IMR-90 (cell line): ENCODE data around the gene RRP15. TPM values are rescaled to one million over a fixed set of nuclear protein-coding genes. Genes with fewer than 3 reads are reported as not detected.

Source experiments
- ATAC-seq: fragments of 200-7000 bp; cut with Tn5 transposase; 2 replicates; pipeline ENCODE4 v1.9.1; 2020; ENCODE audit warnings: low read depth, mild to moderate bottlenecking, moderate library complexity
- BruUV-seq: library from RNA; stranded (reverse); fragments of 400-500 nt; replicated peaks from 2 replicates; lab custom pipeline; 2021; lab: Mats Ljungman, UMichigan
- CTCF ChIA-PET: fragments of 300-600 bp; formaldehyde crosslinking; extraction: SDS; loops from one replicate; lab custom pipeline; 2021; ENCODE audit warnings: antibody characterized with exemption; lab: Yijun Ruan, JAX
- POLR2A ChIA-PET: fragments of 300-600 bp; sonication (Branson Sonifier 250); formaldehyde crosslinking; loops from one replicate; lab custom pipeline; 2022; ENCODE audit warnings: antibody characterized with exemption; ENCODE audit not compliant: unreplicated experiment; lab: Charles Lee
- DNase-seq: peaks from one replicate; pipeline ENCODE4 v3.0.0; 2013
- H2AFZ ChIP-seq: replicated peaks from 2 replicates; pipeline ENCODE3; 2013; ENCODE audit warnings: low read length, mild to moderate bottlenecking; ENCODE audit not compliant: poor library complexity
- H2AK5ac ChIP-seq: 2 replicates; pipeline ENCODE4 v1.6.1; 2013; ENCODE audit warnings: low read depth, low read length, inconsistent platforms
- H2AK9ac ChIP-seq: replicated peaks from 2 replicates; pipeline ENCODE3; 2013; ENCODE audit warnings: mild to moderate bottlenecking, low read depth, low read length, moderate library complexity; ENCODE audit not compliant: poor library complexity
- H2BK120ac ChIP-seq: 2 replicates; pipeline ENCODE4 v1.6.1; 2013; ENCODE audit warnings: low read depth, low read length, inconsistent platforms
- H2BK15ac ChIP-seq: 3 replicates; pipeline ENCODE4 v1.6.1; 2013; ENCODE audit warnings: low read depth, low read length, inconsistent platforms
- H2BK20ac ChIP-seq: 2 replicates; pipeline ENCODE4 v1.6.1; 2013; ENCODE audit warnings: low read depth, mild to moderate bottlenecking, inconsistent platforms, low read length, moderate library complexity
- H2BK5ac ChIP-seq: 2 replicates; pipeline ENCODE4 v1.6.1; 2013; ENCODE audit warnings: mild to moderate bottlenecking, low read depth, low read length, inconsistent platforms; ENCODE audit not compliant: poor library complexity, severe bottlenecking
- H3K14ac ChIP-seq: replicated peaks from 2 replicates; pipeline ENCODE4 v1.6.1; 2013; ENCODE audit warnings: low read depth, low read length, inconsistent platforms
- H3K18ac ChIP-seq: 2 replicates; pipeline ENCODE4 v1.6.1; 2013; ENCODE audit warnings: low read depth, low read length, control low read depth
- H3K23ac ChIP-seq: 2 replicates; pipeline ENCODE4 v1.6.1; 2013; ENCODE audit warnings: low read depth, low read length, inconsistent platforms
- H3K27ac ChIP-seq: 2 replicates; pipeline ENCODE4 v1.5.1; 2013; ENCODE audit warnings: mild to moderate bottlenecking, control low read depth, low read length; ENCODE audit not compliant: insufficient read depth
- H3K27me3 ChIP-seq: 2 replicates; pipeline ENCODE4 v1.6.1; 2013; ENCODE audit warnings: low read length; ENCODE audit not compliant: control insufficient read depth, insufficient read depth
- H3K36me3 ChIP-seq: 2 replicates; pipeline ENCODE4 v1.6.1; 2013; ENCODE audit warnings: low read length, mixed read lengths; ENCODE audit not compliant: control insufficient read depth, insufficient read depth
- H3K4ac ChIP-seq: 2 replicates; pipeline ENCODE4 v1.6.1; 2013; ENCODE audit warnings: low read depth, low read length, inconsistent platforms
- H3K4me1 ChIP-seq: 2 replicates; pipeline ENCODE4 v1.6.1; 2013; ENCODE audit warnings: low read length, mixed read lengths; ENCODE audit not compliant: control insufficient read depth, insufficient read depth
- H3K4me2 ChIP-seq: 2 replicates; pipeline ENCODE4 v1.6.1; 2013; ENCODE audit warnings: low read depth, mild to moderate bottlenecking, control low read depth, low read length, moderate library complexity
- H3K4me3 ChIP-seq: 2 replicates; pipeline ENCODE4 v1.5.1; 2013; ENCODE audit warnings: low read depth, mild to moderate bottlenecking, control low read depth, low read length, moderate library complexity; ENCODE audit not compliant: insufficient read depth
- H3K56ac ChIP-seq: 2 replicates; pipeline ENCODE4 v1.6.1; 2013; ENCODE audit warnings: low read length, inconsistent platforms; ENCODE audit not compliant: insufficient read depth; ENCODE audit errors: extremely low read depth
- H3K79me1 ChIP-seq, 2 experiments: 2 replicates each; pipeline ENCODE4 v1.6.1; 2013; ENCODE audit warnings: low read length in 2 of 2, inconsistent platforms in 1 of 2, low read depth in 1 of 2
- H3K9ac ChIP-seq: 2 replicates; pipeline ENCODE4 v1.6.1; 2013; ENCODE audit warnings: low read depth, low read length, control low read depth
- H3K9me1 ChIP-seq: 2 replicates; pipeline ENCODE4 v1.6.1; 2013; ENCODE audit warnings: low read length, inconsistent platforms; ENCODE audit not compliant: insufficient read depth
- H3K9me3 ChIP-seq: 2 replicates; pipeline ENCODE4 v1.6.1; 2013; ENCODE audit warnings: low read length; ENCODE audit not compliant: control insufficient read depth, insufficient read depth
- H4K20me1 ChIP-seq: 2 replicates; pipeline ENCODE4 v1.6.1; 2013; ENCODE audit warnings: low read length, inconsistent platforms; ENCODE audit not compliant: insufficient read depth
- H4K5ac ChIP-seq: 2 replicates; pipeline ENCODE4 v1.6.1; 2013; ENCODE audit warnings: mild to moderate bottlenecking, low read depth, low read length, control low read depth
- H4K8ac ChIP-seq, 2 experiments: 2 replicates each; pipeline ENCODE4 v1.6.1; 2013; ENCODE audit warnings: low read depth in 2 of 2, low read length in 2 of 2, control low read depth in 1 of 2, inconsistent platforms in 1 of 2
- H4K91ac ChIP-seq: 2 replicates; pipeline ENCODE4 v1.6.1; 2013; ENCODE audit warnings: low read depth, low read length, inconsistent platforms; ENCODE audit not compliant: insufficient read depth
- BHLHE40 ChIP-seq: fragments of 150-350 bp; IDR thresholded peaks from 2 replicates; pipeline ENCODE4 v1.6.1; 2016; ENCODE audit warnings: mild to moderate bottlenecking, low read depth, low read length
- CEBPB ChIP-seq: IDR thresholded peaks from 2 replicates; pipeline ENCODE4 v1.6.1; 2012; ENCODE audit warnings: low read depth, low read length, improper control_type of control experiment
- CHD1 ChIP-seq: IDR thresholded peaks from 2 replicates; pipeline ENCODE4 v1.6.1; 2012; ENCODE audit warnings: low read depth, low read length, improper control_type of control experiment
- CTCF ChIP-seq: conservative IDR thresholded peaks from 2 replicates; pipeline ENCODE4 v1.5.1; 2012; ENCODE audit warnings: mild to moderate bottlenecking, low read depth, low read length, improper control_type of control experiment
- MAZ ChIP-seq: IDR thresholded peaks from 2 replicates; pipeline ENCODE4 v1.6.1; 2012; ENCODE audit warnings: low read depth, mild to moderate bottlenecking, low read length, improper control_type of control experiment, moderate library complexity, borderline replicate concordance
- NFE2L2 ChIP-seq: fragments of 150-350 bp; IDR thresholded peaks from 2 replicates; pipeline ENCODE4 v1.6.1; 2016; ENCODE audit warnings: low read depth, mild to moderate bottlenecking, low read length
- POLR2A ChIP-seq: IDR thresholded peaks from 2 replicates; pipeline ENCODE4 v1.6.1; 2012; ENCODE audit warnings: mild to moderate bottlenecking, low read depth, low read length
- RAD21 ChIP-seq: IDR thresholded peaks from 2 replicates; pipeline ENCODE4 v1.6.1; 2012; ENCODE audit warnings: low read length, improper control_type of control experiment
- RCOR1 ChIP-seq: IDR thresholded peaks from 2 replicates; pipeline ENCODE4 v1.6.1; 2012; ENCODE audit warnings: mild to moderate bottlenecking, low read length, improper control_type of control experiment; ENCODE audit not compliant: insufficient replicate concordance
- RFX5 ChIP-seq: IDR thresholded peaks from 2 replicates; pipeline ENCODE4 v1.8.0; 2012; ENCODE audit warnings: low read depth, mild to moderate bottlenecking, low read length, moderate library complexity
- SMC3 ChIP-seq: fragments of 150-350 bp; IDR thresholded peaks from 2 replicates; pipeline ENCODE4 v1.6.1; 2016; ENCODE audit warnings: low read depth, mild to moderate bottlenecking, antibody characterized with exemption, low read length, moderate library complexity
- WGBS, 2 experiments: methylation state at CpG; one replicate each; pipeline versions ENCODE4 v1.1.5 to v1.1.7; 2013; ENCODE audit warnings: missing lambda C conversion rate in 2 of 2; ENCODE audit not compliant: insufficient read length in 1 of 2; ENCODE audit errors: extremely low coverage in 2 of 2; 5-methylcytosine and 5-hydroxymethylcytosine counted together
- dilution Hi-C: fragments of 300-500 bp; cut with HindIII; formaldehyde crosslinking; loops from one replicate; pipeline ENCODE4 v1.14.3; 2018; ENCODE audit warnings: low sequenced_read_pairs; ENCODE audit not compliant: unreplicated experiment
- in situ Hi-C: fragments of 300-500 bp; cut with MboI; formaldehyde crosslinking; loops from 3 replicates; pipeline ENCODE4 v1.14.3; 2019; ENCODE audit warnings: low sequenced_read_pairs, inconsistent platforms, mixed read lengths
- intact Hi-C: fragments of 100-400 bp; cut with micrococcal nuclease; formaldehyde crosslinking; loops from 2 replicates; pipeline ENCODE4 v1.10.0; 2022
- polyA plus RNA-seq, 3 experiments: library from polyadenylated mRNA; depleted of rRNA; stranded (reverse); fragments of >200 nt; gene quantifications; 2 replicates each; pipeline ENCODE4 v1.2.3, GENCODE V29; 2012; ENCODE audit warnings: low replicate concordance in 1 of 3
- total RNA-seq: library from RNA; depleted of rRNA; stranded (reverse); fragments of >200 nt; gene quantifications from 2 replicates; pipeline ENCODE4 v1.2.3, GENCODE V29; 2012

Gene RRP15
- total and polyA plus RNA-seq, 2 of the 4 experiments (the other 2 are of a cell fraction): 3.1 to 4.1 TPM

- Histone ChIP-seq H3K4me1 (peaks cover 23% of the 10 kb centered on the region), H2BK20ac (no peak overlapping the region), H3K36me3 (no peaks in the 10 kb centered on the region; the same call in 1 of the 2 replicates), H4K91ac (peak overlapping the region; percentile 5; the same call in 1 of the 2 replicates), H3K4me2 (no peak overlapping the region; the same call in 1 of the 2 replicates), H2BK120ac (no peak overlapping the region), H3K27me3 (no peaks in the 10 kb centered on the region), H2AK5ac (no peak overlapping the region), H3K27ac (no peak overlapping the region), H3K18ac (0 out of 2 replicates have a peak overlapping the region, but pooled peaks have one; percentile 3), H2AFZ (no peak overlapping the region), H3K56ac (no peak overlapping the region), H3K9me1 (0 out of 2 replicates have a peak, but pooled peaks cover 6% of the 10 kb centered on the region), H3K14ac (no peak overlapping the region), H2AK9ac (no peak overlapping the region), H3K4ac (peak overlapping the region; percentile 2; the same call in 1 of the 2 replicates), H2BK15ac (peak overlapping the region; percentile 2; the same call in 1 of the 3 replicates), H4K5ac (0 out of 2 replicates have a peak overlapping the region, but pooled peaks have one; percentile 12), H3K23ac (0 out of 2 replicates have a peak overlapping the region, but pooled peaks have one; percentile 31), H3K4me3 (no peak overlapping the region), H3K9me3 (no peaks in the 10 kb centered on the region), H4K8ac (no peak overlapping the region), H2BK5ac (no peak overlapping the region), H4K20me1 (no peaks in the 10 kb centered on the region), H3K79me1 (peaks cover 6% of the 10 kb centered on the region in 2 experiments; a peak in 1 of 4 replicates), H3K9ac (no peak overlapping the region)
- in situ Hi-C loops: no loop called here
- DNase-seq (peak; percentile 80), ATAC-seq (peak; percentile 59; the same call in 1 of the 2 replicates)
- TF ChIP-seq BHLHE40 (no peak), CEBPB (no peak), SMC3 (peak; percentile 84), POLR2A (0 out of 2 replicates have a peak, but pooled peaks have one; percentile 48), NFE2L2 (no peak), RFX5 (no peak), RCOR1 (no peak), MAZ (no peak), CTCF (peak; percentile 83), RAD21 (peak; percentile 93), CHD1 (no peak)
- BruUV-seq: no TSS peak
- intact Hi-C loops: loop anchor here (1.0 kb wide), 1 partner anchor 706 kb away; no protein-coding TSS in a partner anchor
- whole genome bisulfite sequencing, 2 experiments: no CpG with 5 or more reads among the region's 7 CpGs
- POLR2A ChIA-PET: no interaction called here
- CTCF ChIA-PET: no interaction called here
- dilution Hi-C loops: no loop called here
These were observed 76.4 kb downstream of the RRP15 start for GRCh38 chr1:218361298-218362065.
